HL-60 (cell line): ENCODE data around the gene SOX8.

Experiments
- CTCF ChIP-seq: IDR thresholded peaks from one replicate; pipeline ENCODE4 v1.5.1; 2011; ENCODE audit warnings: low read length, control low read depth, inconsistent platforms; ENCODE audit not compliant: insufficient read depth
- GABPA ChIP-seq: IDR thresholded peaks from 2 replicates; pipeline ENCODE4 v1.6.1; 2012; ENCODE audit warnings: low read depth
- POLR2AphosphoS5 ChIP-seq: IDR thresholded peaks from 2 replicates; pipeline ENCODE4 v1.6.1; 2012; ENCODE audit warnings: low read depth
- SPI1 ChIP-seq: IDR thresholded peaks from 2 replicates; pipeline ENCODE4 v1.6.1; 2012; ENCODE audit warnings: low read depth, mild to moderate bottlenecking, borderline replicate concordance

GRCh38 chr16:971582-971905, 10.0 kb upstream of the SOX8 start:
- TF ChIP-seq CTCF, result no peak
- no peak for TF ChIP-seq GABPA
- no peak for TF ChIP-seq POLR2AphosphoS5
- no peak for TF ChIP-seq SPI1
